Measurements from ENCODE around the gene GLRX.

Gene GLRX

GRCh38 chr5:95836544-95836943 lies 14.0 kb upstream of the GLRX start:
- DNase-seq, result no peak
- TF ChIP-seq CTCF (IDR thresholded peaks at IDR 0.05; ENCODE audit: low read depth, low read length), result no peak
- H3K4me3 ChIP-seq (ENCODE audit: low read depth, low read length), result no peak overlapping the region
- no peaks in the 10 kb centered on the region for H3K27me3 ChIP-seq
- no peaks in the 10 kb centered on the region for H3K9me3 ChIP-seq
- no peaks in the 10 kb centered on the region for H3K4me1 ChIP-seq
- H3K36me3 ChIP-seq, result no peaks in the 10 kb centered on the region

- no peak for DNase-seq
- H3K4me1 ChIP-seq, result no peaks in the 10 kb centered on the region
- TF ChIP-seq CTCF (IDR thresholded peaks at IDR 0.05; ENCODE audit: low read depth, low read length), result no peak
- H3K36me3 ChIP-seq, result no peaks in the 10 kb centered on the region
- no peaks in the 10 kb centered on the region for H3K9me3 ChIP-seq
- H3K27me3 ChIP-seq, result no peaks in the 10 kb centered on the region
- no peak overlapping the region for H3K4me3 ChIP-seq (ENCODE audit: low read depth, low read length)
Observed at GRCh38 chr5:95835682-95836385, 13.3 kb upstream of the GLRX start.

GRCh38 chr5:95832664-95833063 lies 10.1 kb upstream of the GLRX start:
- no peaks in the 10 kb centered on the region for H3K4me1 ChIP-seq
- H3K36me3 ChIP-seq, result no peaks in the 10 kb centered on the region
- TF ChIP-seq CTCF (IDR thresholded peaks at IDR 0.05; ENCODE audit: low read depth, low read length), result no peak
- no peak for DNase-seq
- H3K9me3 ChIP-seq, result no peaks in the 10 kb centered on the region
- H3K27me3 ChIP-seq, result no peaks in the 10 kb centered on the region
- no peak overlapping the region for H3K4me3 ChIP-seq (ENCODE audit: low read depth, low read length)

- no peak overlapping the region for H3K4me3 ChIP-seq (ENCODE audit: low read depth, low read length)
- no peak for TF ChIP-seq CTCF (IDR thresholded peaks at IDR 0.05; ENCODE audit: low read depth, low read length)
- H3K36me3 ChIP-seq, result no peaks in the 10 kb centered on the region
- no peak for DNase-seq
- H3K9me3 ChIP-seq, result no peaks in the 10 kb centered on the region
- no peaks in the 10 kb centered on the region for H3K27me3 ChIP-seq
- H3K4me1 ChIP-seq, result no peaks in the 10 kb centered on the region
Observed at GRCh38 chr5:95830226-95830625, 7.7 kb upstream of the GLRX start.

GRCh38 chr5:95827892-95828246 lies 5.3 kb upstream of the GLRX start:
- H3K36me3 ChIP-seq, result no peaks in the 10 kb centered on the region
- peaks cover 7% of the 10 kb centered on the region for H3K4me1 ChIP-seq
- DNase-seq, result no peak
- H3K27me3 ChIP-seq, result no peaks in the 10 kb centered on the region
- no peak for TF ChIP-seq CTCF (IDR thresholded peaks at IDR 0.05; ENCODE audit: low read depth, low read length)
- no peak overlapping the region for H3K4me3 ChIP-seq (ENCODE audit: low read depth, low read length)
- no peaks in the 10 kb centered on the region for H3K9me3 ChIP-seq

- DNase-seq, result no peak
- no peak for TF ChIP-seq CTCF (IDR thresholded peaks at IDR 0.05; ENCODE audit: low read depth, low read length)
- H3K4me3 ChIP-seq (ENCODE audit: low read depth, low read length), result no peak overlapping the region
- no peaks in the 10 kb centered on the region for H3K27me3 ChIP-seq
- H3K9me3 ChIP-seq, result no peaks in the 10 kb centered on the region
- H3K36me3 ChIP-seq, result no peaks in the 10 kb centered on the region
- peaks cover 10% of the 10 kb centered on the region for H3K4me1 ChIP-seq
Observed at GRCh38 chr5:95826949-95827891, 4.7 kb upstream of the GLRX start.

Measured in BE2C (cell line).